Gastroesophageal sphincter (tissue), 3 donors: ENCODE results near the gene DCC.

Experiments
- POLR2A ChIP-seq, 2 donors: fragments of 450-650 bp; IDR thresholded peaks; one replicate each; pipeline ENCODE4 v1.6.1; 2017; ENCODE audit warnings: antibody characterized with exemption in 2 of 2, mild to moderate bottlenecking in 2 of 2, moderate library complexity in 1 of 2
- TF ChIP-seq, protein P1 (sequence below), 4 experiments: fragments of 200-600 bp in 2 of 4; fragments of 450-650 bp in 2 of 4; sonication (generic) in 1 of 4; IDR thresholded peaks; one replicate each; pipeline ENCODE4 v1.5.1; 2017 to 2019; ENCODE audit warnings: antibody characterized with exemption in 4 of 4, mild to moderate bottlenecking in 2 of 4, moderate library complexity in 2 of 4

DNA sequence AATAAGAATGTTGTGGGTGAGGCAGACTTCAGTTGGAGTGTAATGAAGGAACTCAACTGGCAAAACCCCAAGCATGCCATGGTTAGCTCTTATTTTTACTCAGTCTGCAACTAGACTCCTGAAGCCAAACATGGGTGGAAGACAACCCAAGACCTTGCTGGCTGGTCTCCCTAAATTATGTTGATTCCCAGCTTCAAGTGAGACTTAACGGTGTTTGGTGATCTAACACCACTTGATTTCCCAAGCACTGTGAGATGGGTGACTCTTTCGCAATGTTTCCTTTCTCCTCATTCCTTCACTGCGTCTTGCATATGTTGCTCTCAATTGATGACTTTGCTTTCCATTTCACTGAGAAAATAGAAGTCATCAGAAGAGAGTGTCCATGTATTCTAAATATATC lies 693.1 kb downstream of the DCC start:
- no peak for TF ChIP-seq POLR2A (IDR thresholded peaks at IDR 0.05)
- TF ChIP-seq, protein P1, sequence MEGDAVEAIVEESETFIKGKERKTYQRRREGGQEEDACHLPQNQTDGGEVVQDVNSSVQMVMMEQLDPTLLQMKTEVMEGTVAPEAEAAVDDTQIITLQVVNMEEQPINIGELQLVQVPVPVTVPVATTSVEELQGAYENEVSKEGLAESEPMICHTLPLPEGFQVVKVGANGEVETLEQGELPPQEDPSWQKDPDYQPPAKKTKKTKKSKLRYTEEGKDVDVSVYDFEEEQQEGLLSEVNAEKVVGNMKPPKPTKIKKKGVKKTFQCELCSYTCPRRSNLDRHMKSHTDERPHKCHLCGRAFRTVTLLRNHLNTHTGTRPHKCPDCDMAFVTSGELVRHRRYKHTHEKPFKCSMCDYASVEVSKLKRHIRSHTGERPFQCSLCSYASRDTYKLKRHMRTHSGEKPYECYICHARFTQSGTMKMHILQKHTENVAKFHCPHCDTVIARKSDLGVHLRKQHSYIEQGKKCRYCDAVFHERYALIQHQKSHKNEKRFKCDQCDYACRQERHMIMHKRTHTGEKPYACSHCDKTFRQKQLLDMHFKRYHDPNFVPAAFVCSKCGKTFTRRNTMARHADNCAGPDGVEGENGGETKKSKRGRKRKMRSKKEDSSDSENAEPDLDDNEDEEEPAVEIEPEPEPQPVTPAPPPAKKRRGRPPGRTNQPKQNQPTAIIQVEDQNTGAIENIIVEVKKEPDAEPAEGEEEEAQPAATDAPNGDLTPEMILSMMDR (IDR thresholded peaks at IDR 0.05): no peak
